AG10803 (cell line): Measurements from ENCODE around the gene TBC1D2.
"Not testable (repeated sequence)": the region's sequence is repeated elsewhere in the genome, so short reads cannot be mapped to it uniquely, and the experiment has no call there.

Experiments used
- DNase-seq: peaks from one replicate; pipeline ENCODE4 v3.0.0; 2010; ENCODE audit warnings: low read depth
- H3K4me3 ChIP-seq: 2 replicates; pipeline ENCODE4 v1.5.1; 2011; ENCODE audit warnings: mild to moderate bottlenecking, low read length, control low read depth
- TF ChIP-seq, protein P1 (sequence below): conservative IDR thresholded peaks from 2 replicates; pipeline ENCODE4 v1.5.1; 2011; ENCODE audit warnings: mild to moderate bottlenecking, low read length, control low read depth, inconsistent platforms

TBC1D2 gene

DNA sequence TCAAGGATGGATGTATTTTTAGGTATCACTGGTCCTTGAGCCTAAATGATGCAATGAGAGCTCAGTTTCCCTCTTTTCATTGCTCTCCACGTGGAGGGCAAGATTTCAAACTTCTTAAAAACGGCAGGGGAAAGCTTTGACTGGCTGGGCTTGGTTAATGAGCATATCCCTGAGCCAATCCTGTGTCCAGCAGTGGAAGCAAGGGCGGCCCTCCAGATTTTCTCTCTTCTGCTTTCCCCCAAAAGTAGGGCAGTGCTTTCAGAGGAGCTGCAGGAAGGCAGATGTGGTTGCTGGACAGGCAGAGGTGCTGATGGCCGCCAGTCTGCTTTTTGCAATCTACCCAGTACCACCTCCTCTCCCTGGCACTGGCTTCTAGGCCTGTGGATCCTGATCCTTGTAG is 30.0 kb upstream of the TBC1D2 start:
- H3K4me3 ChIP-seq: no peak overlapping the region
- DNase-seq: no peak
- TF ChIP-seq, protein P1, sequence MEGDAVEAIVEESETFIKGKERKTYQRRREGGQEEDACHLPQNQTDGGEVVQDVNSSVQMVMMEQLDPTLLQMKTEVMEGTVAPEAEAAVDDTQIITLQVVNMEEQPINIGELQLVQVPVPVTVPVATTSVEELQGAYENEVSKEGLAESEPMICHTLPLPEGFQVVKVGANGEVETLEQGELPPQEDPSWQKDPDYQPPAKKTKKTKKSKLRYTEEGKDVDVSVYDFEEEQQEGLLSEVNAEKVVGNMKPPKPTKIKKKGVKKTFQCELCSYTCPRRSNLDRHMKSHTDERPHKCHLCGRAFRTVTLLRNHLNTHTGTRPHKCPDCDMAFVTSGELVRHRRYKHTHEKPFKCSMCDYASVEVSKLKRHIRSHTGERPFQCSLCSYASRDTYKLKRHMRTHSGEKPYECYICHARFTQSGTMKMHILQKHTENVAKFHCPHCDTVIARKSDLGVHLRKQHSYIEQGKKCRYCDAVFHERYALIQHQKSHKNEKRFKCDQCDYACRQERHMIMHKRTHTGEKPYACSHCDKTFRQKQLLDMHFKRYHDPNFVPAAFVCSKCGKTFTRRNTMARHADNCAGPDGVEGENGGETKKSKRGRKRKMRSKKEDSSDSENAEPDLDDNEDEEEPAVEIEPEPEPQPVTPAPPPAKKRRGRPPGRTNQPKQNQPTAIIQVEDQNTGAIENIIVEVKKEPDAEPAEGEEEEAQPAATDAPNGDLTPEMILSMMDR: no peak

DNA sequence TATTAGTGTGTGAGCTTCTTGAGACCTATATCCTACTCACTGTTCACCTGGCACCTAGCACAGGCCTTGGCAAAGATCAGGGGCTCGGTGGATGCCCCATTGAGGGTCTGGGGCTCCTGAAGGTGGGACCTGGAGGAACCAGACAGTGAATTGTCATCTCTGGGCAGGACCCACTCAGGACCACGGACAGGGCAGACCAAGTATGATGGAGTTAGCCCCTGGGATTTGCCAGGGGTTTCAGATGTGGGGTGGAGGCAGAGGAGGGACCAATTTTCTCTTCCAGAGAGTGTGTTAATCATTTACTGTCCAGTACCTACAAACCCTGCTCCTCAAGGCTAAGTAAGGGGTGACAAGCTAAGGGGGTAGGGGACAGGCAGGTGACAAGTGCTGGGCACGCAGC is 29.3 kb upstream of the TBC1D2 start:
- H3K4me3 ChIP-seq: no peak overlapping the region
- TF ChIP-seq, protein P1: no peak

DNA sequence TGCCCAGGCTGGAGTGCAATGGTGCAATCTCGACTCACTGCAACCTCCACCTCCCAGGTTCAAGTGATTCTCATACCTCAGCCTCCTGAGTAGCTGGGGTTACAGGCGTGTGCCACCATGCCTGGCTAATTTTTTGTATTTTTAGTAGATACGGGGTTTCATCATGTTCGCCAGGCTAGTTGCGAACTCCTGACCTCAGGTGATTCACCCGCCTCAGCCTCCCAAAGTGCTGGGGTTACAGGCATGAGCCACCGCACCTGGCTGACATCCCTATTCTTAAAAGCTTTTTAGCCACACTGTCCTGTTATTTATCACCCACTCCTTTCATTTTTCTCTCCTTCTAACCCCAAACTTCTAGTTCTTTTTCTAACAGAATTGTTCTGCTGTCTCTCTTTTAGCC is 27.7 kb upstream of the TBC1D2 start:
- H3K4me3 ChIP-seq, DNase-seq: not testable (repeated sequence)

More for the DNA sequence above, 29.3 kb upstream of the TBC1D2 start:
- no peak for DNase-seq

DNA sequence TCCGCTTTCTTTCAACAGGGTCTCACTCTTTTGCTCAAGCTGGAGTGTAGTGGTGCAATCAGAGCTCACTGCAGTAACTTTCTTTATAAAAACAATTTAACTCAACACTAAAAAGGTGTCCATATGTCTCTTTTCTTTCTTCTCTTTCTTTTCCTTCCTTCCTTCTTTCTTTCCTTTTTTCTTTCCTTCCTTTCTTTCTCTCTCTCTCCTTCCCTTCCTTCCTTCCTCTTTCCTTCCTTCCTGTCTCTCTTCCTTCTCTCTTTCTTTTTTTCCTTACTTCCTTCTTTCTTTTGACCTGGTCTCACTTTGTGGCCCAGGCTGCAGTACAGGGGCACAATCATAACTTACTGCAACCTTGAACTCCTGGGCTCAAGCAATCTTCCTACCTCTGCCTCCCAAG is 25.8 kb upstream of the TBC1D2 start:
- TF ChIP-seq, protein P1: no peak
- DNase-seq: no peak
- no peak overlapping the region for H3K4me3 ChIP-seq

DNA sequence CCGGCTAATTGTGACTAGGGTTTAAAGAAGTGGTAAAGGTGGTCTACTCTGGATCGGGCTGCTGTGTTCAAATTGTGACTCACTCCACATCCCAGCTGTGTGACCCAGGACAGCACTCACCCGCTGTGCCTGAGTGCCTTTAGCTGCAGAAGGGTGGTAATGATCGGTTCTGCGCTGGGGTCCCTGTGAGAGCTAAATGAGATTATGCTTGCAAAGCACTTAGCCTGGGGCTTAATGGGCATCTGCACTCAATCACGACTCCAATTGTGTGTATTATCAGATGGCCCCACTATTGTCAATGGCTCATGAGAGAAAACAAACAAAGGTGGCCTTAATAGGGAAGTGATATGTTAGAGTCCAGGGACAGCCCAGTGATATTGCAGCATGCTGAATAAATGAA is 25.1 kb upstream of the TBC1D2 start:
- TF ChIP-seq, protein P1: no peak
- no peak for DNase-seq
- H3K4me3 ChIP-seq: no peak overlapping the region

DNA sequence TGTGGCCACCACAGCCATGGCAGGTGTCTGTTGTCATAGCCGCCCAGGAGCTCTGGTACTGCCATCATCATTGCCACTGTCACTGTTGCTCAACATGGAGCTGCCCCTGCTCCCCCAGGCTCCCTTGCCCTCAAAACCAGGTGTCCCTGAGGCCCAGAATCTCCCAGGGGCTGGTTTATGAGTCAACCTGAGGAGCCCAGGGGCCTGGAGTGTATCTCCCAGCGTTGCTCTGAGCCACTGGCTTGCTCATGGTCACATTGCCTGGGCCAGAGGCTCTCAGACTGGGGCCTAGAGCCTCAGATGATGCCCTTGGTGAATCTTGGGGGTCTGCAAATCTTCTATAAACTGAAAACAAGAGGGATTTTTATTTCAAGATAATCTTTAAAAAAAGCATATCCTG is 24.7 kb upstream of the TBC1D2 start:
- no peak overlapping the region for H3K4me3 ChIP-seq
- TF ChIP-seq, protein P1: no peak
- no peak for DNase-seq

DNA sequence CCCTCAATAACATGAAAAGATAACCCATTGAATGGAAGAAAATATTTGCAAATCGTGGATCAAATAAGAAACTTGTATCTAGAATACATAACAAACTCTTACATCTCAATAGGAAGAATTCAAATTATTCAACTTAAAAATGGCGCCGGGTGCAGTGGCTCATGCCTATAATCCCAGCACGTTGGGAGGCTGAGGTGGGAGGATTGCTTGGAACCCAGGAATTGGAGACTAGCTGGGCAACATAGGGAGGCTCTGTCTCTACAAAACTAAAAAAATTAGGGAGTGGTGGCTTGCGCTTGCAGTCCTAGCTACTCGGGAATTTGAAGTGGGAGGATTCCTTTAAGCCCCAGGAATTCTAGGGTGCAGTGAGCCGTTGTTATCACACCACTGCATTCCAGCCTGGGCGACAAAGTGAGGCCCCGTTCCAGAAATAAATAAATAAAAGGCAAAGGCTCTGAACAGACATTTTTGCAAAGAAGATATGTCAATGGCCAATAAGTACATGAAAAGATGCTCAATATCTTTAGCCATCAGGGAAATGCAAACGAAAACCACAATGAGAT is 21.5 kb upstream of the TBC1D2 start:
- TF ChIP-seq, protein P1: no peak
- no peak for DNase-seq

DNA sequence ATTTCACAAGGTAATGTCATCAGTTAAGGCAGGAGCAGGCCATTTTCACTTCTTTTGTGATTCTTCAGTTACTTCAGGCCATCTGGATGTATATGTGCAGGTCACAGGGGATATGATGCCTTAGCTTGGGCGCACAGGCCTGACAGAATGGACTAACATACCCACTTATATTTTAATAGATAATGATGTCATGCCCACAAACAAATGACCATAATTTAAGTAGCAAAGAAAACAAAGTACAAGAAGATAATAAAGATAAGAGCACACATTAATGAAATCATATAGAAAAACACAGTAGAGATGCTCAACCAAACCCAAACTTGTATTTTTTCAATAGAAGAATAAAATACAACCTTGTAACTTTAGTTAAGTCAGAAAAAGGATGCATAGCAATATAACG is 19.7 kb upstream of the TBC1D2 start:
- no peak for DNase-seq
- TF ChIP-seq, protein P1: no peak
- no peak overlapping the region for H3K4me3 ChIP-seq

More for the DNA sequence above, 21.5 kb upstream of the TBC1D2 start:
- H3K4me3 ChIP-seq: no peak overlapping the region
